ENCODE measurements around the gene E2F3.
A peak's percentile ranks its signal among the peaks of the same experiment; 100 is the strongest.

The E2F3 gene

GRCh38 chr6:20402342-20403069 is 827 bp downstream of the E2F3 start:
- DNase-seq: peak; percentile 26

- DNase-seq: peak; percentile 82
Observed at GRCh38 chr6:20403070-20403765, 1.5 kb downstream of the E2F3 start.

- DNase-seq: peak; percentile 68
Observed at GRCh38 chr6:20403766-20404640, 2.3 kb downstream of the E2F3 start.

GRCh38 chr6:20404641-20405032 is 3.0 kb downstream of the E2F3 start:
- DNase-seq: peak; percentile 61

GRCh38 chr6:20408851-20409250 is 7.2 kb downstream of the E2F3 start:
- no peak for DNase-seq

GRCh38 chr6:20409427-20409971 is 7.8 kb downstream of the E2F3 start:
- DNase-seq: no peak

- no peak for DNase-seq
Observed at GRCh38 chr6:20411544-20411943, 9.9 kb downstream of the E2F3 start.

GRCh38 chr6:20411953-20412681 is 10.4 kb downstream of the E2F3 start:
- DNase-seq: no peak

- no peak for DNase-seq
Observed at GRCh38 chr6:20412682-20413073, 11.0 kb downstream of the E2F3 start.

- no peak for DNase-seq
Observed at GRCh38 chr6:20413826-20414225, 12.1 kb downstream of the E2F3 start.

GRCh38 chr6:20414711-20415110 is 13.0 kb downstream of the E2F3 start:
- DNase-seq: no peak

- no peak for DNase-seq
Observed at GRCh38 chr6:20415304-20415703, 13.6 kb downstream of the E2F3 start.

GRCh38 chr6:20415712-20416454 is 14.2 kb downstream of the E2F3 start:
- DNase-seq: no peak

- no peak for DNase-seq
Observed at GRCh38 chr6:20416567-20417345, 15.1 kb downstream of the E2F3 start.

GRCh38 chr6:20417819-20418218 is 16.1 kb downstream of the E2F3 start:
- DNase-seq: no peak

- no peak for DNase-seq
Observed at GRCh38 chr6:20426177-20427082, 24.8 kb downstream of the E2F3 start.

GRCh38 chr6:20427856-20428255 is 26.2 kb downstream of the E2F3 start:
- DNase-seq: no peak

- no peak for DNase-seq
Observed at GRCh38 chr6:20432692-20433091, 31.0 kb downstream of the E2F3 start.

- no peak for DNase-seq
Observed at GRCh38 chr6:20433321-20433720, 31.6 kb downstream of the E2F3 start.

- DNase-seq: no peak
Observed at GRCh38 chr6:20433929-20434328, 32.2 kb downstream of the E2F3 start.

Data from activated gamma-delta T cell treated with Interleukin-2 at 50 U/mL for 16 hours (primary cell).